Erythroblast (primary cell): ENCODE data around the gene EPB41L2.

ENCODE experiments used
- GATA1 ChIP-seq: IDR thresholded peaks from 2 replicates; pipeline ENCODE4 v1.6.1; 2011; ENCODE audit warnings: low read depth, mild to moderate bottlenecking, control low read depth, low read length, moderate library complexity
- POLR2A ChIP-seq: IDR thresholded peaks from 2 replicates; pipeline ENCODE4 v1.6.1; 2011; ENCODE audit warnings: mild to moderate bottlenecking, low read length

DNA sequence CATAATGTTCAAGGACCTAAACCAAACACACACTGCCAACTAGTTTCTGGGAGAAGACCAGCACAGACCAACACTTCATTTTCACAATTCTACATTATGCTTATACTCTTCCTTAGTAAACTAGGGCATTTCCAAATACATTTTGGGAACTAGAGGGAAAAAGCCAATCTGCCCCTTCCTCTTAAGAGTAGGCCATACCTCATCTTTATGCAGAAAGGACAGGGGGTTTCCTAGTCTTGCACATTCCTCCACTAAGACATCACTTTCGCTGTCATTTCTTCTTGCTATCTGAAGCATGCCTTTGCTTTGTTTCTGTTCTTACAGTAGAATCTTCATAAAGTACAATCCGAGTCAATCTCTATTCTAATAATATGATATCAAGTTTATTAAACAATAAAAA lies 130.1 kb downstream of the EPB41L2 start:
- no peak for TF ChIP-seq POLR2A
- TF ChIP-seq GATA1, result no peak
